HG02885 (cell line): Measurements from ENCODE around the gene ZFY.

Experiments
- ATAC-seq: cut with Tn5 transposase; IDR thresholded peaks from one replicate; pipeline ENCODE4 v1.9.1; 2021; ENCODE audit warnings: mild to moderate bottlenecking; ENCODE audit not compliant: unreplicated experiment, poor library complexity

Gene ZFY

GRCh38 chrY:2934861-2935715, at the start of gene ZFY:
TSS of gene ZFY (plus strand) at chrY:2935381. CDS start at chrY:2953937, 18,556 bp downstream.
- no peak for ATAC-seq

GRCh38 chrY:2885880-2886279, 49.3 kb upstream of the ZFY start:
- no peak for ATAC-seq

GRCh38 chrY:2887386-2887785, 47.8 kb upstream of the ZFY start:
- no peak for ATAC-seq

GRCh38 chrY:2887955-2888354, 47.2 kb upstream of the ZFY start:
- no peak for ATAC-seq

GRCh38 chrY:2893471-2893870, 41.7 kb upstream of the ZFY start:
- no peak for ATAC-seq

GRCh38 chrY:2896050-2896449, 39.1 kb upstream of the ZFY start:
- ATAC-seq, result no peak

GRCh38 chrY:2907356-2907755, 27.8 kb upstream of the ZFY start:
- ATAC-seq, result no peak

- no peak for ATAC-seq
Measured at GRCh38 chrY:2913066-2913815, 21.9 kb upstream of the ZFY start.

GRCh38 chrY:2934078-2934477, 1.1 kb upstream of the ZFY start:
- no peak for ATAC-seq

- no peak for ATAC-seq
Measured at GRCh38 chrY:2935716-2936435, 695 bp downstream of the ZFY start.

GRCh38 chrY:2936436-2936750, 1.2 kb downstream of the ZFY start:
- no peak for ATAC-seq

- no peak for ATAC-seq
Measured at GRCh38 chrY:2937149-2937548, 2.0 kb downstream of the ZFY start.

- no peak for ATAC-seq
Measured at GRCh38 chrY:2949590-2950252, 14.5 kb downstream of the ZFY start.

GRCh38 chrY:2950655-2951054, 15.5 kb downstream of the ZFY start:
- ATAC-seq, result no peak

- ATAC-seq, result no peak
Measured at GRCh38 chrY:2952912-2953311, 17.7 kb downstream of the ZFY start.

GRCh38 chrY:2954735-2955134, 19.6 kb downstream of the ZFY start:
- ATAC-seq, result no peak

GRCh38 chrY:2955561-2955960, 20.4 kb downstream of the ZFY start:
- no peak for ATAC-seq

- ATAC-seq, result no peak
Measured at GRCh38 chrY:2962061-2962460, 26.9 kb downstream of the ZFY start.

- no peak for ATAC-seq
Measured at GRCh38 chrY:2964814-2965213, 29.6 kb downstream of the ZFY start.

GRCh38 chrY:2965629-2966028, 30.4 kb downstream of the ZFY start:
- no peak for ATAC-seq

- ATAC-seq, result no peak
Measured at GRCh38 chrY:2969561-2969960, 34.4 kb downstream of the ZFY start.
